HG02943 (cell line): Measurements from ENCODE around the gene PTPN7.
"Not testable (repeated sequence)": the region's sequence is repeated elsewhere in the genome, so short reads cannot be mapped to it uniquely, and the experiment has no call there.

Experiments used
- ATAC-seq: cut with Tn5 transposase; IDR thresholded peaks from one replicate; pipeline ENCODE4 v1.9.1; 2021; ENCODE audit warnings: mild to moderate bottlenecking, low read depth, moderate library complexity; ENCODE audit not compliant: unreplicated experiment

The PTPN7 gene

GRCh38 chr1:202154148-202154765 lies 6.1 kb downstream of the PTPN7 start:
- ATAC-seq: no peak

GRCh38 chr1:202153284-202153683 lies 7.1 kb downstream of the PTPN7 start:
- ATAC-seq: no peak

- no peak for ATAC-seq
Observed at GRCh38 chr1:202152399-202152798, 8.0 kb downstream of the PTPN7 start.

GRCh38 chr1:202151045-202151444 lies 9.4 kb downstream of the PTPN7 start:
- ATAC-seq: no peak

GRCh38 chr1:202150602-202151001 lies 9.8 kb downstream of the PTPN7 start:
- no peak for ATAC-seq

GRCh38 chr1:202150187-202150586 lies 10.2 kb downstream of the PTPN7 start:
- ATAC-seq: no peak

GRCh38 chr1:202149566-202149965 lies 10.8 kb downstream of the PTPN7 start:
- ATAC-seq: no peak

GRCh38 chr1:202148391-202148790 lies 12.0 kb downstream of the PTPN7 start:
- ATAC-seq: no peak

GRCh38 chr1:202146993-202147392 lies 13.4 kb downstream of the PTPN7 start:
- no peak for ATAC-seq

- ATAC-seq: no peak
Observed at GRCh38 chr1:202146279-202146678, 14.1 kb downstream of the PTPN7 start.

GRCh38 chr1:202145744-202146140 lies 14.7 kb downstream of the PTPN7 start:
- not testable (repeated sequence) for ATAC-seq

- ATAC-seq: no peak
Observed at GRCh38 chr1:202145068-202145743, 15.2 kb downstream of the PTPN7 start.

- ATAC-seq: peak; percentile 54
Observed at GRCh38 chr1:202144402-202145067, 15.9 kb downstream of the PTPN7 start, which contains the start of gene ARL8A. ARL8A (minus strand) TSS chr1:202144737; CDS start chr1:202144572, 165 bp downstream.

- peak; percentile 43 for ATAC-seq
Observed at GRCh38 chr1:202143768-202144401, 16.5 kb downstream of the PTPN7 start.

GRCh38 chr1:202143011-202143767 lies 17.2 kb downstream of the PTPN7 start:
- ATAC-seq: peak; percentile 16

GRCh38 chr1:202141468-202141867 lies 18.9 kb downstream of the PTPN7 start:
- ATAC-seq: not testable (repeated sequence)

GRCh38 chr1:202140833-202141232 lies 19.6 kb downstream of the PTPN7 start:
- ATAC-seq: no peak

GRCh38 chr1:202135221-202135721 lies 25.1 kb downstream of the PTPN7 start:
- no peak for ATAC-seq

GRCh38 chr1:202134645-202135172 lies 25.7 kb downstream of the PTPN7 start:
- no peak for ATAC-seq

- ATAC-seq: no peak
Observed at GRCh38 chr1:202133989-202134388, 26.4 kb downstream of the PTPN7 start.
